GM21381 (cell line): ENCODE measurements around the gene DDX31.
A peak's percentile ranks its signal among the peaks of the same experiment; 100 is the strongest.
"Not testable (repeated sequence)": the region's sequence is repeated elsewhere in the genome, so short reads cannot be mapped to it uniquely, and the experiment has no call there.

ENCODE experiments used
- ATAC-seq: cut with Tn5 transposase; IDR thresholded peaks from one replicate; pipeline ENCODE4 v1.9.1; 2021; ENCODE audit warnings: mild to moderate bottlenecking, moderate library complexity; ENCODE audit not compliant: unreplicated experiment

DDX31 gene

GRCh38 chr9:132669698-132670456, at the start of gene DDX31:
Gene DDX31, minus strand, starts transcription at chr9:132669983. Its CDS starts 49 bp downstream, at chr9:132669934.
- ATAC-seq, result peak; percentile 74

GRCh38 chr9:132718381-132718928, 48.7 kb upstream of the DDX31 start:
- not testable (repeated sequence) for ATAC-seq

- ATAC-seq, result no peak
These were observed 47.7 kb upstream of the DDX31 start for GRCh38 chr9:132717326-132717945.

- ATAC-seq, result no peak
These were observed 46.2 kb upstream of the DDX31 start for GRCh38 chr9:132716007-132716406.

GRCh38 chr9:132712753-132713152, 43.0 kb upstream of the DDX31 start:
- ATAC-seq, result no peak

- ATAC-seq, result no peak
These were observed 42.1 kb upstream of the DDX31 start for GRCh38 chr9:132711846-132712245.

GRCh38 chr9:132711152-132711551, 41.4 kb upstream of the DDX31 start:
- not testable (repeated sequence) for ATAC-seq

GRCh38 chr9:132710333-132710732, 40.5 kb upstream of the DDX31 start:
- no peak for ATAC-seq

- ATAC-seq, result no peak
These were observed 39.1 kb upstream of the DDX31 start for GRCh38 chr9:132708769-132709430.

GRCh38 chr9:132708239-132708638, 38.5 kb upstream of the DDX31 start:
- no peak for ATAC-seq

GRCh38 chr9:132703336-132703735, 33.6 kb upstream of the DDX31 start:
- ATAC-seq, result no peak

- no peak for ATAC-seq
These were observed 32.5 kb upstream of the DDX31 start for GRCh38 chr9:132702254-132702653.

- no peak for ATAC-seq
These were observed 30.2 kb upstream of the DDX31 start for GRCh38 chr9:132699956-132700355.

GRCh38 chr9:132698989-132699388, 29.2 kb upstream of the DDX31 start:
- no peak for ATAC-seq

- ATAC-seq, result no peak
These were observed 27.4 kb upstream of the DDX31 start for GRCh38 chr9:132697230-132697629.

GRCh38 chr9:132694144-132694543, 24.4 kb upstream of the DDX31 start:
- ATAC-seq, result no peak

GRCh38 chr9:132690696-132691095, 20.9 kb upstream of the DDX31 start:
- no peak for ATAC-seq

- ATAC-seq, result no peak
These were observed 14.1 kb upstream of the DDX31 start for GRCh38 chr9:132683873-132684272.

GRCh38 chr9:132681561-132681960, 11.8 kb upstream of the DDX31 start:
- ATAC-seq, result no peak

GRCh38 chr9:132679946-132680625, 10.3 kb upstream of the DDX31 start:
- no peak for ATAC-seq

GRCh38 chr9:132677976-132678375, 8.2 kb upstream of the DDX31 start:
- no peak for ATAC-seq
